Esophagus muscularis mucosa (tissue), 3 donors: ENCODE results near the gene CCDC51.

ENCODE experiments used
- CTCF ChIP-seq, 3 experiments: fragments of 200-600 bp in 2 of 3; fragments of 450-650 bp in 1 of 3; sonication (generic) in 2 of 3; IDR thresholded peaks; one replicate each; pipeline ENCODE4 v1.5.1; 2017 to 2019; ENCODE audit warnings: antibody characterized with exemption in 3 of 3, mild to moderate bottlenecking in 2 of 3, moderate library complexity in 1 of 3
- POLR2A ChIP-seq: fragments of 450-650 bp; IDR thresholded peaks from one replicate; pipeline ENCODE4 v1.6.1; 2017; ENCODE audit warnings: antibody characterized with exemption, moderate library complexity, mild to moderate bottlenecking, low read depth

- TF ChIP-seq CTCF (IDR thresholded peaks at IDR 0.05) = peak in 1 of 3 experiments; percentile 10
- peak; percentile 76 for TF ChIP-seq POLR2A
Observed at GRCh38 chr3:48446425-48447193, 6.7 kb upstream of the CCDC51 start, which contains the start of gene ATRIP.
